Hematopoietic multipotent progenitor cell treated with erythropoietin and hydrocortisone succinate and interleukin-3 and kit ligand, for 17 days (in vitro differentiated cells): ENCODE data around the gene TNFSF8.

Experiments
- DNase-seq: peaks from one replicate; pipeline ENCODE4 v3.0.0-alpha.2; 2015; ENCODE audit warnings: low spot score

Gene TNFSF8

DNA sequence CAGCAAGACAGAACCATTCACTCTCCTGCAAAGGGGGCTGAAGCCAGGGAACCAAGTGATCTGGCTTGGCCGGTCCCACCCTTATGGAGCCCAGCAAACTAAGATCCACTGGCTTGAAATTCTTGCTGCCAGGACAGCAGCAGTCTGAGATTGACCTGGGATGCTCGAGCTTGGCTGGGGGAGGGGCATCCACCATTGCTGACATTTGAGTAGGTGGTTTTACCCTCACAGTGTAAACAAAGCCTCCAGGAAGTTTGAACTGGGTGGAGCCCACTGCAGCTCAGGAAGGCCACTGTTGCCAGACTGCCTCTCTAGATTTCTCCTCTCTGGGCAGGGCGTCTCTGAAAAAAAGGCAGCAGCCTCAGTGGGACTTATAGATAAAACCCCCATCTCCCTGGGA, 60.5 kb downstream of the TNFSF8 start:
- DNase-seq, result no peak

DNA sequence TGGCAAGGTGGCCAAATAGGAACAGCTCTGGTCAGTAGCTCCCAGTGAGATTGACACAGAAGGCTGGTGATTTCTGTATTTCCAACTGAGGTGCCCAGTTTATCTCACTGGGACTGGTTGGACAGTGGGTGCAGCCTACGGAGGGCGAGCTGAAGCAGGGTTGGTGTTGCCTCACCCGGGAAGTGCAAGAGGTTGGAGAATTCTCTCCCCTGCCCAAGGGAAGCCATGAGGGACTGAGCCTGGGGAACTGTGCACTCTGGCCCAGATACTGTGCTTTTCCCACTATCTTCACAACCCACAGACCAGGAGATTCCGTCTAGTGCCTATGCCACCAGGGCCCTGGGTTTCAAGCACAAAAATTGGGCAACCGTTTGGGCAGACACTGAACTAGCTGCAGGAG, 61.0 kb downstream of the TNFSF8 start:
- no peak for DNase-seq

DNA sequence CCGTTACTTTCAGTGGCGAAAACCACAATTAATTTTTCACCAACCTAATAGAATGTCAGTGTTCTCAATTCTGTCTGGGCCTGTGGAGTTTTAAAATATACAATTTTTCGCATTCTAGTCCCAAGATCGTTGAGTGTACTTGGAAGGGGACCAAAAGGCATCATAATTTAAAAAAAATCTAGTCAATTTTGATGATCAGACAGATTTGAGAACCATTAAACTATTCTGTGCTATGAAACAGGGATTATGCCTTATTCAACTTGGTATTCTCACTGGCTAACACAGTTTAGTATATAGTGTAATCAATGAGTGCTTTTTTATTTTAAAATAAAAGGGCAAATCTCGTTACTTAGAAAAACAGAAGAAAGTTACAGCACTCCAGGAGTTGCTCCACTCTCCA, 63.1 kb downstream of the TNFSF8 start:
- no peak for DNase-seq

DNA sequence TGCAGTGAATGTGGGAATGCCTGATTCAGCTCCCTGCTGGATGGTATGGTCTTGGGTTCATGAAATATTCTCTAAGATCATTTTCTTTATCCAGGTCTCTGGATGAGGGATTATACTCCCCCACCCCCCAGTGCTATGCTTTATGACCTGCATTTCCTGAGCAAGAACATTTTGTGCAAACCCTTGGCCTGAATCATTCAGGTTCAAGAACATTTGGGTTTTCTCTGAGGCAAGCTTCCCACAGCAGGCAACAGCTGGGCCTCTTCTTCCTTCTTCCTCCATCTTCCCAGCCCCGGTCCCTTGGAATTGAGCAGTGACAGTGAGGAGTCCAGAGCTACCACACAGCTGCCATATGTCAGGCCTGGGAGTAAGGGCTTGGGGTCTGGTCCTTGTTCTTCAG, 65.9 kb downstream of the TNFSF8 start:
- DNase-seq, result no peak

DNA sequence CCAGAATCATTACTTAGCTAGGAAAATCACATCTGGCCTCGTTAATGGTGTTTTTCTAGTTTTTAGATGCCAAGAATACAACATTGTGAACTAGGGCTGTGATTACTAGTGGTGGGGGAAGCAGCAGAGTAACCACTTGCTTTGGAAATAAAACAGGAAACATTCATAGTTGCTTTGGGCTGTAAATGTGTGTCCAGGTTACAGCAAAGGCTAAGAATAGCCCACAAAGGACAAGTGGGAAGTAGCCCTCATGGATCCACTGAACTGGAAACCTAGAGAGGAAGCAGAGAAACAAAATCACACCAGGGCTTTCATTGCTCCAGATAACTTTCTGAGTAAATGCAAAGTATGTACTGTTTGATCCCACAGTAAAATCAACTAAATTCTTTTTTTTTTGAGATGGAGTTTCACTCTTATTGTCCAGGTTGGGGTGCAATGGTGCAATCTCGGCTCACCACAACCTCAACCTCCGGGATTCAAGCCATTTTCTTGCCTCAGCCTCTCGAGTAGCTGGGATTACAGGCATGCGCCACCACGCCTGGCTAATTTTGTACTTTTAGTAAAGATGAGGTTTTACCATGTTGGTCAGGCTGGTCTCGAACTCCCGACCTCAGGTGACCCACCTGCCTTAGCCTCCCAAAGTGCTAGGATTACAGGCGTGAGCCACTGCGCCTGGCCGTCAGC, 68.3 kb downstream of the TNFSF8 start:
- no peak for DNase-seq

DNA sequence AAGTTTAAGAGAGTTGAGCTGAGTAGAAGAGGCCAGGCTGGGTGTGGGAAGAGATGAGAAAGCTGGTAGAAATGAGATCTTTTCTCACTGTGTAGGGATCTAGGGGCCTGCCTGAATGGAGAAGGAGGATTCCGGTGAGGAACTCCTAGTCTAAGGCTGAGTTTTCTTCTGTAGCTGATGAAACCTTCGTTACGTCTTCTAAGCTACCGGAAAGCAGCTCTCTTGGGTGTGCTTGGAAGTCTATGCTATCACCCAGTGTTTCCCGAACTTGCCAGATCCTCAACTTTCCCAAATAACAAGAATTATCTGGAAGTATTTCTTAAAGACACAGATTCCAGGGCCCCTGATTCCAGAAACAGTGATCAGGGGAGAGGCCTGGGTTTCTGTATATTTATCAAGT, 69.1 kb downstream of the TNFSF8 start:
- no peak for DNase-seq

DNA sequence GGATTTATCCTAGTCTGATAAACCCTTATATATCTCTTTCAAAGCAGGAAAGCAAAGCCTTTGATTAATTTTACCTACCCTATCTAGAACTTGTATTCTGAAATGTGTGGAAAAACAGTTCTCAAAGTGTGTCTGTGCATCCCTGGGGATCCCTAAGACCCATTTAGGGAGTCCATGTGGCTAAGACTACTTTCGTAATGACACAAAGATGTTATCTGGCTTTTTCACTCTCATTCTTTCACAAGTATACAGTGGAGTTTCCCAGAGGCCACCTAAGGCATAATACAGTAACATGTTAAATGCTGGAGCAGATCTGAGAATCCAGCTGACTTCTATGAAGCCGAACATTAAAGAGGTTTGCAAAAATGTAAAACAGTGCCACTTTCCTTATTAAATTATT, 70.2 kb downstream of the TNFSF8 start:
- DNase-seq, result no peak

DNA sequence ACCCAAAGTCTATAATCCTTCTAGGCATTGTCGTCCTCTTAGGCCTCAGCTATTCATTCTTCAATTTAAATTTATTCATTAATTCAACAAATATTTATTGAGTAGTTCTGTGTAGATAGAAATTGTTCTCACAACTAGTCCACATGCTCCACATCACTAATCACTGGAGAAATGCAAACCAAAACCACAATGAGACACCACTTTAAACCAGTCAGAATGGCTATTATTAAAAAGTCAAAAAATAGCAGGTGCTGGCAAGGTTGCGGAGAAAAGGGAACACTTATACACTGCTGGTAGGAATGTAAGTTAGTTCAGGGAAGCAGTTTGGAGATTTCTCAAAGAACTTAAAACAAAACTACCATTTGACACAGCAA, 73.5 kb downstream of the TNFSF8 start:
- DNase-seq, result no peak

DNA sequence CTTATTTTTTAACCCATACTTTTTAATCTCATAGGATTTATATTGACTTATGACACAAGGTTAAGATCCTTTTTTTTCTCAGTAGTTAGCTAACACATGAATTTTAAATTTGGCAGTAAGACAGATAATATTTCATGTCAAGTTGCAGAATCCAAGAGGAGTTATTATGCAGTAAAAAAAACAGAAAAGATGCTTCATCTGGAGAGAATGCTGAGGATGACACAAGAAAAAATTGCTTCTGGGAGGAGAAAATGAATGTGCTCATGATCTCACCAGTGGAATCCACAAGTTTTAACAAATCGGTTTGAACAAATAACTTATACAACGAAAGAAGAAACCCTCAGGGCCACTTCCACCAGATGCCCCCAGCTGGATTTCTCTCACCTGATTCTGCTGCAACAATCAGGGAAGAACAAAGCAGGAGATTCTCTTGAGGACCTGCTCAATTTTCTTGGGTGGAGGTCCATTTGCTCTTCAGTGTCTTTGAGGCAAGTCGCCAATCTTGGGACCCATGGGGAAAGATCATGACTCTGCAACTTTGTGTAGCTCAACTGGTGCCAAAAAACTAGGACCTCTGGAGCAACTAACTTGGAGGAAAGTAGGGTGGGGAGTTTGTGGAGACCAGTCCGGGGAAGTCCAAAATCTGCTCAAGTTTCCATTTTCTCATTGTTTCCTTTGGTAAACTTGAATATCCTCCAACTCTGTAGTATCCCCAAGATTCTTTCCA, 74.0 kb downstream of the TNFSF8 start:
- DNase-seq, result no peak

DNA sequence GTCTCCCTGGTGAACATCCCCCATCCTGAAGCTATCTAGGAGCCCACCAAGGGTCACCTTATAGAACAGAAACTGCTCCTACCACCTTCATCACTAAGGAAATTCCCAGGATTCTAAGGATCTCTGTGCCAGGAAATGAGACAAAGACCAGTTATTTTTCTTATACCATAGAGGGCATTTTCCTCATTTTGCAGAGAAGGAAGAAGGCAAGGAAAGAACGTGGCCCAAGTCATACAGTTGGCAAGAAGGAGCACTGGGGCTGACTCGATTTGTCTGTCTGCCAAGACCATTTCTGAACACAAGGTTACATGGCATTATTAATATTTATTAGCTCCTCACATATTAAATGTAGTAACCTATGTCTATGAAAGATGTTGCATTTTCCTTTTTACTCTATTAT, 74.9 kb downstream of the TNFSF8 start:
- no peak for DNase-seq

DNA sequence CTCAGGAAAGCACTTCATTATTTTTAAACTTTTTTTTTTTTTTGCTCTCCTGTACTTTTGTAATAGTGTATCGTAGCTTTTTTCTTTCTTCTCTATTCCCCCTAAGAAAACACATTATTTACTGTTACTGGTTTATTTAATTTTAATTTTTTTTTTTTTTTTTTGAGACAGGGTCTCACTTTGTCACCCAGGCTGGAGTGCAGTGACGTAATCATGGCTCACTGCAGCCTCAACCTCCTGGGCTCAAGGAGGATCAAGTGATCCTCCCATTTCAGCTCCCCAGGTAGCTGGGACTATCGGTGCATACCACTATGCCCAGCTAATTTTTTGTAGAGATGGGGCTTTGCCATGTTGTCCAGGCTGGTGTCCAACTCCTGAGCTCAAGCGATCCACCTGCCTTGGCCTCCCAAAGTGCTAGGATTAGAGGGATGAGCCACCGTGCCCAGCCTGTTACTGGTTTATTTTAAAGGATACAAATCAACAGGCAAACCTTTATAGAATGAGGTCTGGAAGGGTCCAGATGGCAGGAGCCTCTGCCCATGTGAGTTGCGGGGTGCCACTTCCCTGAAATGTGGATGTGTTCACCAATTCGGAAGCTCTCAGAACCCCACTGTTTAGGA, 75.5 kb downstream of the TNFSF8 start:
- DNase-seq, result no peak

DNA sequence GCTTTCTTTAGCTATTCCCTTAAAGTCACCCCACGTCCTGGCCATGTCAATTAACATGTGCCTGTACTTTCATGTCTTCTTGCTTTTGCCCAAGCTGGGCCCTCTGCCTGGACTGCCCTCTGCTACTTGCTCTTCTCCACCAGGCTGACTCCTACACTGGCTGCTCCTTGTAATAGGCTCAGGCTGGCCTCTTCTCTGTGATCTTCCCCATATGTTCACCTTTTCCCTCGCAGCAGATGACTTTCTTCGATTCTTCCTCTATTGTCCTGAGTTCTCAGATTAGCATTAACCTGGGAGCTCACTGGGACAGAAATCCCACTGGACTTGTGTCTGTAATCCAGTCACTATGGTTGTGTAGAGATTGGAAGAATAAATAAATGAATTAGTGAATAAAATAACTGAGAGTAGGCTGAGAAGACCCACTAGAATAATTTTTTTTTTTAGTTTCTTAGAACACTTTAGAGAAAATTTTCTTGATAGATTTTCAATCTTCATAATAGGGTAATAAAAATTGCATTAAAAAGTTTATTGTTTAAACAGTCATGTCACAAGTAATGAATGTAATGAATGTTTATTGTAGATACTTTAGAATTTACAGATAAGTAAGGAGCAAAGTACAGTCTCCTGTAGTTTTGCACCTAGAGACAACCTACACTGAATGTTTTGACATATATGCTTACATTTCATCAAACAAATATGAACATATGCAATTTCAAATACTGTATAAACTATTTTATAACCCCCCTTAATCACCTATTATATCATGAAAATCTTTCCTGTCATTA, 77.1 kb downstream of the TNFSF8 start:
- no peak for DNase-seq

DNA sequence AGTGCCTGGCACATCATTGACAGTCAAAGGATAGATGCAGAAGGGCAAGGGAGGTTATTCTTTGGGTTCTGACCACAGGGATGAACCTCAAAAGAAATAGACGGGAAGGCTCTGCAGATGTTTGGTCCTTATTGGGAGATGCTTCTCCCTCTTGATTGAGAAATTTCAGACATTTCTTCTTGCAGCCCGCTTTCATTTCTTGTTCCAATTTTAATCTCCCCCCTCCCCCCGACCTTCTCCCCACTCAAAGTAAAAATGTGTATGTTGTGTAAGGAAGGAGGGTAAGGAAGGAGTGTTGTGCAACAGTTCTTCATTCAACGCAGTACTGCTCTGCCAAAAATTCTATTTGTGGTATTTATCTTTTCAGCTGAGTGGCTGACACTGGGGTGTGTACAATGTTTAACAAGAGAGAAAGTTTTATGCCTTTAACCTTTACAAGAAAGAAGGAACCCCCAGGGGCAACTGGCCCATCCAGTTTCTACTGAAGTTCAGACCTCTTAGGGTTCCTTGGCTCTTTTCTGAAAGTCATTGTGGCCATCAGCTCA, 78.3 kb downstream of the TNFSF8 start:
- DNase-seq, result no peak

DNA sequence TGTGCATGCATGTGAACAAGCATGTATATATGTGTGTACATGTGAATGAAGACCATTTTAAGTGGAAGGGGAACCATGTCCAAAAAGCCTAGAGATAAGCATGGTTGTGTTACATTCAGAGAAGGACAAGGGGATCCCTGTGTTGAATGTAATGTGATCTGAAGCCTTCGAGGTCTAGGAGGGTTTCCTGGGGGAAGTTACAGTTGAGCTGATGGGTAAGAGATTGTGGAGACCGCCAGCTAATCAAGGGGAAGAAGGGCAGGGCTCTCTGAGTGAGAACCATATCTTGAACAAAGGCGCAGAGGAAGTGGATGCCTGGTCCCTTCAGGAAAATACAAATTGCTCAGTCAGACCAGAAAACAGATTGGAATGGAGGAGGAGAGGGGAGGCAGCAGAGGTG, 79.1 kb downstream of the TNFSF8 start:
- DNase-seq, result no peak
